MM.1S (cell line): ENCODE measurements around the gene TTC7B.

Experiments used
- CTCF ChIP-seq: fragments of 300-600 bp; sonication (generic); IDR thresholded peaks from 2 replicates; pipeline ENCODE4 v1.5.1; 2016; ENCODE audit warnings: antibody characterized with exemption, low read length, mixed read lengths
- EZH2 ChIP-seq: fragments of 300-600 bp; sonication (generic); optimal IDR thresholded peaks from 2 replicates; pipeline ENCODE3; 2017; ENCODE audit warnings: low read depth, mild to moderate bottlenecking, antibody characterized with exemption, low read length, mixed read lengths
- EZH2phosphoT487 ChIP-seq: fragments of 300-600 bp; sonication (generic); IDR thresholded peaks from 2 replicates; pipeline ENCODE4 v1.6.1; 2018; ENCODE audit warnings: antibody characterized with exemption, low read length

GRCh38 chr14:90627478-90627877, 188.8 kb downstream of the TTC7B start:
- TF ChIP-seq CTCF = no peak
- no peak for TF ChIP-seq EZH2
- TF ChIP-seq EZH2phosphoT487 = no peak
